GM18498 (cell line): Measurements from ENCODE around the gene ELAVL2.
"Not testable (repeated sequence)": the region's sequence is repeated elsewhere in the genome, so short reads cannot be mapped to it uniquely, and the experiment has no call there.

Experiments used
- ATAC-seq: cut with Tn5 transposase; IDR thresholded peaks from one replicate; pipeline ENCODE4 v1.9.1; 2021; ENCODE audit warnings: mild to moderate bottlenecking, moderate library complexity; ENCODE audit not compliant: unreplicated experiment

The ELAVL2 gene

GRCh38 chr9:23725279-23725946 lies 100.6 kb downstream of the ELAVL2 start:
- no peak for ATAC-seq

- ATAC-seq = no peak
Observed at GRCh38 chr9:23723672-23724071, 102.4 kb downstream of the ELAVL2 start.

- ATAC-seq = not testable (repeated sequence)
Observed at GRCh38 chr9:23723048-23723447, 103.0 kb downstream of the ELAVL2 start.

- ATAC-seq = no peak
Observed at GRCh38 chr9:23721466-23721865, 104.6 kb downstream of the ELAVL2 start.

GRCh38 chr9:23717505-23717904 lies 108.5 kb downstream of the ELAVL2 start:
- ATAC-seq = no peak

- no peak for ATAC-seq
Observed at GRCh38 chr9:23707249-23707648, 118.8 kb downstream of the ELAVL2 start.

GRCh38 chr9:23702311-23702922 lies 123.6 kb downstream of the ELAVL2 start:
- ATAC-seq = no peak

- ATAC-seq = no peak
Observed at GRCh38 chr9:23701291-23701690, 124.7 kb downstream of the ELAVL2 start.

- no peak for ATAC-seq
Observed at GRCh38 chr9:23700359-23700758, 125.7 kb downstream of the ELAVL2 start.

- ATAC-seq = no peak
Observed at GRCh38 chr9:23698161-23698560, 127.9 kb downstream of the ELAVL2 start.

- ATAC-seq = no peak
Observed at GRCh38 chr9:23695572-23695971, 130.5 kb downstream of the ELAVL2 start.

GRCh38 chr9:23693374-23693773 lies 132.7 kb downstream of the ELAVL2 start:
- no peak for ATAC-seq

GRCh38 chr9:23686896-23687295 lies 139.1 kb downstream of the ELAVL2 start:
- ATAC-seq = no peak

- no peak for ATAC-seq
Observed at GRCh38 chr9:23686257-23686656, 139.8 kb downstream of the ELAVL2 start.

GRCh38 chr9:23683611-23684061 lies 142.4 kb downstream of the ELAVL2 start:
- no peak for ATAC-seq

- ATAC-seq = no peak
Observed at GRCh38 chr9:23682891-23683431, 143.1 kb downstream of the ELAVL2 start.

- no peak for ATAC-seq
Observed at GRCh38 chr9:23682352-23682751, 143.7 kb downstream of the ELAVL2 start.

GRCh38 chr9:23677446-23677845 lies 148.6 kb downstream of the ELAVL2 start:
- ATAC-seq = no peak

GRCh38 chr9:23674016-23674585 lies 151.9 kb downstream of the ELAVL2 start:
- no peak for ATAC-seq

GRCh38 chr9:23672151-23672550 lies 153.9 kb downstream of the ELAVL2 start:
- ATAC-seq = no peak

- ATAC-seq = no peak
Observed at GRCh38 chr9:23669776-23670175, 156.3 kb downstream of the ELAVL2 start.

GRCh38 chr9:23665635-23666034 lies 160.4 kb downstream of the ELAVL2 start:
- ATAC-seq = no peak
